Subcutaneous preadipocyte (primary cell): Measurements from ENCODE around the gene TPH2. TPM values are rescaled to one million over a fixed set of nuclear protein-coding genes. Genes with fewer than 3 reads are reported as not detected.

Experiments used
- total RNA-seq: library from RNA; depleted of rRNA; stranded (reverse); fragments of >200 nt; gene quantifications from 2 replicates; pipeline ENCODE4 v1.2.3, GENCODE V29; 2012

The TPH2 gene
- not detected in 2 replicates for total RNA-seq

GRCh38 chr12:71938728-71939385 is at the start of gene TPH2:
Gene TPH2, plus strand, starts transcription at chr12:71938845. Its CDS starts 142 bp downstream, at chr12:71938987.

Other genes with a start within 250 kb of the TPH2 start
- gene RAB21, start 184.0 kb upstream of the TPH2 start, total RNA-seq, result 7.7 and 9.8 TPM in 2 replicates
- gene TBC1D15, start 99.1 kb upstream of the TPH2 start, total RNA-seq, result 14.7 and 16.2 TPM in 2 replicates